GM12874 (cell line): Measurements from ENCODE around the gene MPZL1.

ENCODE experiments used
- TF ChIP-seq, protein P1 (sequence below): IDR thresholded peaks from 2 replicates; pipeline ENCODE4 v1.5.1; 2011; ENCODE audit warnings: low read depth, mild to moderate bottlenecking, control low read depth, low read length, moderate library complexity; ENCODE audit not compliant: insufficient read depth

The MPZL1 gene

DNA sequence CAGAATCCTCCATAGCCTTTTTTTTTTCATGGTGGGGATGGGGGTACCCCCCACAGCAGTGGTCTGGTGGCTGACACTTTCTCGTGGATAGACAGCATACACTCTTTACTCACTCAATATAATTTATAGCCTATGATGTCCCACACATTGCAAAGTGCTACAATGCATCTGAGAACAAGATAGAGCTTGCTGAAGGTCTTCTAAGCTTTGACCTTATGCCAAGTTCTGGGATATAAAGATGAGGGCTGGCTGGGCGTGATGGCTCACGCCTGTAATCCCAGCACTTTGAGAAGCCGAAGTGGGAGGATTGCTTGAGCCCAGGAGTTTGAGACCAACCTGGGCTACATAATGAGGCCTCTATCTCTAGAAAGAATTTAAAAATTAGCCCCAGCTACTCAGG is 78.0 kb downstream of the MPZL1 start:
- TF ChIP-seq, protein P1, sequence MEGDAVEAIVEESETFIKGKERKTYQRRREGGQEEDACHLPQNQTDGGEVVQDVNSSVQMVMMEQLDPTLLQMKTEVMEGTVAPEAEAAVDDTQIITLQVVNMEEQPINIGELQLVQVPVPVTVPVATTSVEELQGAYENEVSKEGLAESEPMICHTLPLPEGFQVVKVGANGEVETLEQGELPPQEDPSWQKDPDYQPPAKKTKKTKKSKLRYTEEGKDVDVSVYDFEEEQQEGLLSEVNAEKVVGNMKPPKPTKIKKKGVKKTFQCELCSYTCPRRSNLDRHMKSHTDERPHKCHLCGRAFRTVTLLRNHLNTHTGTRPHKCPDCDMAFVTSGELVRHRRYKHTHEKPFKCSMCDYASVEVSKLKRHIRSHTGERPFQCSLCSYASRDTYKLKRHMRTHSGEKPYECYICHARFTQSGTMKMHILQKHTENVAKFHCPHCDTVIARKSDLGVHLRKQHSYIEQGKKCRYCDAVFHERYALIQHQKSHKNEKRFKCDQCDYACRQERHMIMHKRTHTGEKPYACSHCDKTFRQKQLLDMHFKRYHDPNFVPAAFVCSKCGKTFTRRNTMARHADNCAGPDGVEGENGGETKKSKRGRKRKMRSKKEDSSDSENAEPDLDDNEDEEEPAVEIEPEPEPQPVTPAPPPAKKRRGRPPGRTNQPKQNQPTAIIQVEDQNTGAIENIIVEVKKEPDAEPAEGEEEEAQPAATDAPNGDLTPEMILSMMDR: no peak

DNA sequence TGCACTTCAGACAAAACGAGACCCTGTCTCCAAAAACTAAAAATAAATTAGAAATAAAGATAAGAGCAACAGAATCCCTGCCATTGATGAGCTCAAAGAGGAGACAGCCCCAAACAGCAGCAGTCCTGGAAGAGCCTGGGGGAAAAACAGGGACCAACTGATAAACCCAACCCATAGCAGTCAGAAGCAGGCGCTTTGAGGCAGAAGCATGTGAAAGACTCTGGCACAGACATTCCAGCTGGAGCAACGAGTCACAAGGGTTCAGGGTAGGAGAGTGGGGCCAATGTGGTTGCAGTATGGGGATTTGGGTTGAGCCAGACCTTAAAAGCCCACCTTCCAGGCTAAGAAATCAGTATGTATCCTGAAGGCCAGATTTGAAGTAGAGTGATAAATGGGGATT is 78.5 kb downstream of the MPZL1 start:
- TF ChIP-seq, protein P1: no peak

DNA sequence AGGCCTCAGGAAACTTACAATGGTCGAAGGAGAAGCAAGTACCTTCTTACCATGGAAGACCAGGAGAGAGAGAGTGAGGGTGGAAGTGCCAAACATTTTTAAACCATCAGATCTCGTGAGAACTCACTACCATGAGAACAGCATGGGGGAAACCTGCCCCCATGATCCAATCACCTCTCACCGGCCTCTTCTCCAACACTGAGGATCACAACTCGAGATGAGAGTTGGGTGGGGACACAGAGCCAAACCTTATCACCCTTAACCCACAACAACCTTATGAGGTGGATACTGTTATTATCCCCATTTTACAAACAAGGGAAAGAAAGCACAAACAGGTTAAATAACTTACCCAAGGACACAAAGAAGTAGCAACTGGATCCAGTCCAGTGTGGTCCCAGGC is 80.5 kb downstream of the MPZL1 start:
- TF ChIP-seq, protein P1: no peak

DNA sequence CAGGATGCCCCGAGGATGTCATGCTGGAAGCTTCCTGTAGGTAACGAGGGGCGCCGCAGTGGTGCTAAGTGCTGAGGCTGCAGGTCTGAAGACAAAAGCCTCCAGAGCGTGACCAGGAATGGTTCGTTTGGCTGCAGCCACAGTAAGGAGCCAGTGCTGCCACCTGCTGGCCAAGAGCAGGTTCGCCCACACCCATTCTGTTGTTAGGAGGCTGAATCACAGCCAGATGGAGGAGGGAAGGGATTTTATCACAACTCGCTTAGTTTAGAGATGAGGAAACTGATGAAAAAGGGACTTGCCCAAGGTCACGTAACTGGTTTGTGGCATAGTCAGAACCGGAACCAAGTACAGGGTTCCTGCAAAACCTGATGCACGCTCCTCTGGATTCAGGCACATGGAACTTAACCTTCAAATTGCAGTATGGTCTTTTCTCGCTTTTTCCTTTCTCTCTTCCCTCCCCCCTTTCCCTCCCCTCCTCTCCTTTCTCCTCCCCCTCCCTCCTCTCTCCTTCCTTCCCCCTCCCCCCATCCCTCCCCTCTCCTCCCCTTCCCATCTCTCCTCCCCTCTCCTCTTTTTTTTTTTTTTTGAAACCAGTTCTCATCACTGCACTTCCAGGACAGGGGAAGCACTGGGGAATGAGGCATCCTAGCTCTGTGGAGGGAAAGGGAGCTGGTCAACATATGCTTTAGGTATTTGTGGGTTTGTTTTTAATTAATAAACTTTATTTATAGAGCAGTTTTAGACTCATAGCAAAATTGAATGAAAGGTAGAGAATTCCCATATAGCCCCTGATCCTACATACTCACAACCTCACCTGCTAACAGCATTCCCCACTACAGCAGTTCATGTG is 81.8 kb downstream of the MPZL1 start:
- TF ChIP-seq, protein P1: peak; percentile 95

DNA sequence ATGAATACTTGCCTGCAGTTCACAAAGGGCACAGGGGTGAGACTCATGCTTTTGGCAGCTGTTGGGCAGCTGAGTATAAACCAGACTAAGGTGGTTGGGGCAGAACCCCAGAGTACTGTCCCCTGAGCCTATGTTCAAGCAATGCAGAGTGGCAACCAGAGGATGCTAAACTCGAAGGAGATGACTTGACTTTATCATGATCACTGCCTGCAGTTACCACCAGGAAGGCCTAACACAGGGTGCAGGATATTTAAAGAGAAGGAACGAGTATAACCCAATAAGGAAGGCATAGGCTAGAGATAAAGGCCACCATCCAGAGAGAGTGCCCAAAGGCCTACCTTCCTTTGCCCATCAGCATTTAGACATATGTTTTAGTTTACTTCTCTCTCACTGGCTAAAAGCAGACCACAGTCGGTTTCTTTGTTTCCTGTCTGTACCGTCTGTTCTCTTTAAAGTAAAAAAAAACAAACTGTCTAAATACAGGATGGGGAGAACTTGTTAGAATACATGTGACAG is 83.3 kb downstream of the MPZL1 start:
- TF ChIP-seq, protein P1: no peak

DNA sequence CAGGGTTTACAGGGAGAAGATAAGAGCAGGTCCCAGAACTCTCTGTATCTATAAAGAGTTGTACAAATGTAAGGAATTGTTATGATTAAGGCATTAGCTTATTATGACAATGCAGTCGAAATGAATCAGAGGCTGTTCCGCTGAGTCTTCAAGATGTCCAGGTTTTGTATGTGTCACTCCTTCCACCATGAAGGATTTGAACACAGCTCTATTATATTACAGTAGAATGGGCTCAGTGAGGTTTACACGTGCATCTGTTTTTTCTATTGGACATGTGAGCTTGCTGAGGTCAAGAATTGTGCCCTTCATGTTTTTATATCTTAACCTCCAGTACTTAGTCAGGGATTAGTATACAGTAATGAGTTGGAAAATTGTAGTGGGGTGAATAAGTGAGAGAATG is 86.3 kb downstream of the MPZL1 start:
- TF ChIP-seq, protein P1: no peak

DNA sequence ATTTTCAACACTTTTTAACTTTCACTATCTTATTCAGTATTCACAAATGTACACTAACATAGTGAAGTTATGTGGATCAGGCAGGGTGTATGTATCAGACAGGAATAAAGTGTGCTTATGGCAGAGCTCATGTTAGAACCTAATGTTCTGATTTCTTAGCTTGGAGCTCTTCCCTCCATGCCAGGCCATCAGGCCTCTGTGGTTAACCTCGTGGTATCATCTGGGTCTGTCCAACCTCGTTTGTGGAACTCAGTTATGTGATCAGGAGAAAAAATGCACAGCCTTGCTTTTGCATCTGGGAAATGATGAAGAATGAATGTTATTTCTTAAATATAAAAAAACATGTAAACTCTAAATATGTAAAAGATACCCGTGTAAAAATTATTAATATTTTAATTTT is 86.9 kb downstream of the MPZL1 start:
- TF ChIP-seq, protein P1: no peak
